ENCODE results near the gene ACTL7A.

DNA sequence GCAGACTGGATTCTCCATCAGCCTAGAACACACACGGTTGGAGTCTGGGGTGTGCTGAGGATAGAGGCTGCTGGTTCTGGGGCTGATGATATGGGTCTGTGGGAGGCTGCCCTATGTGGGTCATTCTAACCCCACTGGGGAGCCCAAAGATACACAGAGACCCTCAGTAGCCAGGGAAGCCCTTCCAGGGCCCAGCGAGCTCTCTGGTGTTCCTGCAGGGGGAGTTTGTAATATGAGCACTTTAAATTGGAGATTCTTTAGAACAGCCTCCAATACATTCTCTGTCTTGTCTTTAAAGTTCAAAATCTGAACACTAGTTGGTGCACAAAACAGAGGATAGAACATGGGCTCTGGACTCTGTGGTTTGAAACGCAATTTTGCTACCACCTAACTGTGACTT lies 2.4 kb downstream of the ACTL7A start:
- TF ChIP-seq, protein P1, sequence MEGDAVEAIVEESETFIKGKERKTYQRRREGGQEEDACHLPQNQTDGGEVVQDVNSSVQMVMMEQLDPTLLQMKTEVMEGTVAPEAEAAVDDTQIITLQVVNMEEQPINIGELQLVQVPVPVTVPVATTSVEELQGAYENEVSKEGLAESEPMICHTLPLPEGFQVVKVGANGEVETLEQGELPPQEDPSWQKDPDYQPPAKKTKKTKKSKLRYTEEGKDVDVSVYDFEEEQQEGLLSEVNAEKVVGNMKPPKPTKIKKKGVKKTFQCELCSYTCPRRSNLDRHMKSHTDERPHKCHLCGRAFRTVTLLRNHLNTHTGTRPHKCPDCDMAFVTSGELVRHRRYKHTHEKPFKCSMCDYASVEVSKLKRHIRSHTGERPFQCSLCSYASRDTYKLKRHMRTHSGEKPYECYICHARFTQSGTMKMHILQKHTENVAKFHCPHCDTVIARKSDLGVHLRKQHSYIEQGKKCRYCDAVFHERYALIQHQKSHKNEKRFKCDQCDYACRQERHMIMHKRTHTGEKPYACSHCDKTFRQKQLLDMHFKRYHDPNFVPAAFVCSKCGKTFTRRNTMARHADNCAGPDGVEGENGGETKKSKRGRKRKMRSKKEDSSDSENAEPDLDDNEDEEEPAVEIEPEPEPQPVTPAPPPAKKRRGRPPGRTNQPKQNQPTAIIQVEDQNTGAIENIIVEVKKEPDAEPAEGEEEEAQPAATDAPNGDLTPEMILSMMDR (IDR thresholded peaks at IDR 0.05; ENCODE audit: low read length) = no peak
- no peak for TF ChIP-seq EZH2 (IDR thresholded peaks at IDR 0.05; ENCODE audit: borderline replicate concordance, low read length)
